Measurements from ENCODE around the gene SIGLEC12.
"Not testable (repeated sequence)": the region's sequence is repeated elsewhere in the genome, so short reads cannot be mapped to it uniquely, and the experiment has no call there.

Gene SIGLEC12

DNA sequence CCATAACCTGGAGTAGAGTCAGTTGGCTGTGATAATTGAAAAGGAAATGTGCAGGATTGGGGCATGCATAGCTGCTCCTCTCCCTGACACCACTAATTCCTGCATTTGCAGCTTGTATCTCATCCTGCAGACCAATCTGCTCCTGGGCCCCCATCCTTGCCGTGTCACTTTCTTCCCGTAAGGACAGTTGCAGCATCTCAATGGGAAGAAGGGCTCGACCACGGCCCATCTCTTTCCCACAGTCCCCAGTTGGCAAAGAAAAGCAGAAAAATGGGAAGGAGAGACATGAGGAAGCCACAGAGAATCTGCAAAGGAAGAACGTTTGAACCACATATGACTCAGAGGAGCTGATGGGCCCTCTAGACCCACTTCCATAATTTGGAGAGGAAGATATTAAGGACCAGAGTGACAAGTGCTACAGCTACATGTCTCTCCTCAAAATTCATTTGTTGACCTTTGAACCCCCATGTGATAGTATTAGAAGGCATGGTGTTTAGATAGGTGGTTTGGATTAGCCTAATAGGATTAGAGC lies 1.8 kb upstream of the SIGLEC12 start:
- no peak overlapping the region for H3K4me3 ChIP-seq (ENCODE audit: low read length)
- no peak for DNase-seq (ENCODE audit: low read depth)
- TF ChIP-seq, protein P1, sequence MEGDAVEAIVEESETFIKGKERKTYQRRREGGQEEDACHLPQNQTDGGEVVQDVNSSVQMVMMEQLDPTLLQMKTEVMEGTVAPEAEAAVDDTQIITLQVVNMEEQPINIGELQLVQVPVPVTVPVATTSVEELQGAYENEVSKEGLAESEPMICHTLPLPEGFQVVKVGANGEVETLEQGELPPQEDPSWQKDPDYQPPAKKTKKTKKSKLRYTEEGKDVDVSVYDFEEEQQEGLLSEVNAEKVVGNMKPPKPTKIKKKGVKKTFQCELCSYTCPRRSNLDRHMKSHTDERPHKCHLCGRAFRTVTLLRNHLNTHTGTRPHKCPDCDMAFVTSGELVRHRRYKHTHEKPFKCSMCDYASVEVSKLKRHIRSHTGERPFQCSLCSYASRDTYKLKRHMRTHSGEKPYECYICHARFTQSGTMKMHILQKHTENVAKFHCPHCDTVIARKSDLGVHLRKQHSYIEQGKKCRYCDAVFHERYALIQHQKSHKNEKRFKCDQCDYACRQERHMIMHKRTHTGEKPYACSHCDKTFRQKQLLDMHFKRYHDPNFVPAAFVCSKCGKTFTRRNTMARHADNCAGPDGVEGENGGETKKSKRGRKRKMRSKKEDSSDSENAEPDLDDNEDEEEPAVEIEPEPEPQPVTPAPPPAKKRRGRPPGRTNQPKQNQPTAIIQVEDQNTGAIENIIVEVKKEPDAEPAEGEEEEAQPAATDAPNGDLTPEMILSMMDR (conservative IDR thresholded peaks at IDR 0.05; ENCODE audit: low read depth, low read length) = no peak

DNA sequence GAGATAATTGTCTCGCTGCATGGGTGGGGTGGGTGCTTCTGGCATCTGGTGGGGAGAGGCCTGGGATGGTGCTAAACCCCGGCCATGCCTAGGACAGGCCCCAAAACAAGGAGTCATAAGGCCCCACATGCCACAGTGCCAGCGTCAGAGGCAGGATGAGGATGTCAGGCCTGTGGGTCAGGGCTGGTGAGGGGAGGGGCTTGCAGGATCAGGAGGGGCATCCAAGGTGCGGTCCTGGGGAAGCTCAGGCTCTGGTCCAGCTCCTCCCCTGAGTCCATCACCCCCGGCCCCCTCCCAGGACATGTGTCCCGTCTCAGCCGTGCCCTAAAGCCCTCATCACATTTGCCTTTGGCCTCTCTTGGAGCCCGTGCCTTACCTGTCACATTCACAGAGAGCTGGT lies 669 bp downstream of the SIGLEC12 start:
- not testable (repeated sequence) for DNase-seq (ENCODE audit: low read depth); H3K4me3 ChIP-seq (ENCODE audit: low read length)

DNA sequence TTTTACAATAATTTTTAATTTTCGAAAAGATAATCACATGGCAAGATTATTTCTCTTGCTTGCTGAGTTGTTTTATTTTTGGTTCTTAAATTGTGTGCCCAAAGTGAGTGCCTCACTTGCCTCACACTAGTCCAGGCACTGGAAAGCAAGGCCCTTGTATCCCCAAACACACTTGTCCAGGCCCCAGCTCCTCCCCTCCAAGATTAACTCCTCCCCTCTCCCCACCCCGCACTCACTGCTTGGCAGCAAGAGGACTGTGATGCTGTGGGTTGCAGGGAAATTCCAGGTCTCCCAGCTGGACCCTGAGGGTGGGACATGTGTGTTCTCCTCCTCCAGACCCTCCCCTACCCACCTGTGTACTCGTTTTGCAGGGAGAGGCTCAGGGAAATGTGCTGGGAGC lies 3.9 kb downstream of the SIGLEC12 start:
- DNase-seq (ENCODE audit: low read depth) = no peak
- TF ChIP-seq, protein P1 (conservative IDR thresholded peaks at IDR 0.05; ENCODE audit: low read depth, low read length) = no peak
- no peak overlapping the region for H3K4me3 ChIP-seq (ENCODE audit: low read length)

DNA sequence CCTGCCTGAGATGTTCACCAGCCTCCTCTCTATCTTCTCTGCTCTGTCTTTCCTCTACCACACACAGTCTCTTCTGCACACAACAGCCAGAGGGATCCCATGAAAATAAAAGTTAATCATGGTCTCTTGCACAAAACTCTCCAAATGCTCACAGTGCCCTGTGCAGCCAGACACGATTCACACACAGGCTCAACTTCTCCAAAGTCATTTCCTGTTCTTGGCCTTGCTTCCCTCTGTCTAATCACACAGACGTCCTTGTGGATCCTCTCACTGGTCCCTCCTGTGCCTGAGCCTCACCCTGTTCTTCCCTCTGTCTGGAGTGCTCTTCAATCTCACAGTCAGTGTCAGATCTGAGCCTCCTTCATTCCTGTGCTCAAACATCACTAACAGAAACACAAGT lies 7.8 kb downstream of the SIGLEC12 start:
- DNase-seq (ENCODE audit: low read depth) = no peak
- TF ChIP-seq, protein P1 (conservative IDR thresholded peaks at IDR 0.05; ENCODE audit: low read depth, low read length) = no peak
- H3K4me3 ChIP-seq (ENCODE audit: low read length) = no peak overlapping the region

DNA sequence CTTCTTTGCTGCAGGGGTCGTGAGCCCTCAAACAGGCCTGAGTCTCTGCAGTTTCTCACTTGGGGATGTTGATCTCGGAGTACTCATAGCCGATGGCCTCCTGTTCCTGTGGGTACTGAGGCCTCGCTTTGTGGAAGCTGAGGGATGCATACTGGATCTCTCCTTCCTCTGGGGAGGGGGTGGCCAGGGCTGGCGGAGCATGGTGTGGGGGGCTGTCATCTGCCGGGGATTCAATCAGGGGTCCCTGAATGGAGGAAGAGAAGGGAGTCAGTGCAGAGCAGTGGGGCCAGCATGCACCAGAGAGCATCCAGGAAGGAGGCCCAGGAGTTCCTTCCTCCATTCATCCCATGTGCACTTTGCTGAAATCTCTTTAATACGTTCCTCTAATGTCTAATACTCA lies 10.0 kb downstream of the SIGLEC12 start:
- DNase-seq (ENCODE audit: low read depth) = no peak
- TF ChIP-seq, protein P1 (conservative IDR thresholded peaks at IDR 0.05; ENCODE audit: low read depth, low read length) = no peak
- no peak overlapping the region for H3K4me3 ChIP-seq (ENCODE audit: low read length)

DNA sequence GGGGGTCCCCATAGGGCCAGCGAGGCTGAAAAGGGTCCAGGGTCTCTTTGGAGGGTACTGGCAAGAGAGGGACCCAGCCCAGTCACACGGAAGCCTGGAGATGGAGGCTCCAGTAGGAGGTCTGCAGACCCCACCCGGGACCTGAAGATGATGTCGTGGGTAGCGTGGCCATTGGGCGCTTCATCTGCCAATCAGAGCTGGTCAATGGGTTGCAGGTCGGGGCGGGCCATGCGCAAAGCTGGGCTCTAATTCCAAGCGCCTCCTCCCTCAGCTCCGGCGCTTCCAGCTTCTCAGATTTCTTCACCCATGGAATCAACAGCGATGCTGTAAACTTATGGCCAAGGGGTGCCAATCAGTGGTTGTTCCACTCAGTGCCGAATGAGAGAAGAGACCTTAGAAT lies 10.9 kb downstream of the SIGLEC12 start:
- DNase-seq (ENCODE audit: low read depth) = no peak
- TF ChIP-seq, protein P1 (conservative IDR thresholded peaks at IDR 0.05; ENCODE audit: low read depth, low read length) = no peak

DNA sequence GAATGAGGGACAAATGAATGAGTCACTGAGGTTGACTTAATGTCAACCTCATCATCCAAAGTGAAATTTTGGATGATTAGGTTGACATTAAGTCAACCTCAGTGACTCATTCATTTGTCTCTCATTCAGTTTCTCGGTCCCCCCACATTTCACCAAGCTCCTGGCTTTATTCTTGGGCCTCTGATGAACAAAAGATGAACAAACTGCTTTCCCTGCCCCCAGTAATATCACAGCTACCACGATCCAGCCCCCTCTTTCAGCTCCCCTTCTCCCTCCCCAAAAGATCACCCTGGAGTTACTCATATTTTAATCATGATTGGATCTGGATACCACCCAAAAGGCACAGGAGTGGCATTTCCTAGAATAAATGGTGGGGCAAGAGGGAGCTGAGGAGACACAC lies 12.5 kb downstream of the SIGLEC12 start:
- DNase-seq (ENCODE audit: low read depth) = no peak
- TF ChIP-seq, protein P1 (conservative IDR thresholded peaks at IDR 0.05; ENCODE audit: low read depth, low read length) = no peak
- no peak overlapping the region for H3K4me3 ChIP-seq (ENCODE audit: low read length)

More for the DNA sequence above, 10.9 kb downstream of the SIGLEC12 start:
- no peak overlapping the region for H3K4me3 ChIP-seq (ENCODE audit: low read length)

DNA sequence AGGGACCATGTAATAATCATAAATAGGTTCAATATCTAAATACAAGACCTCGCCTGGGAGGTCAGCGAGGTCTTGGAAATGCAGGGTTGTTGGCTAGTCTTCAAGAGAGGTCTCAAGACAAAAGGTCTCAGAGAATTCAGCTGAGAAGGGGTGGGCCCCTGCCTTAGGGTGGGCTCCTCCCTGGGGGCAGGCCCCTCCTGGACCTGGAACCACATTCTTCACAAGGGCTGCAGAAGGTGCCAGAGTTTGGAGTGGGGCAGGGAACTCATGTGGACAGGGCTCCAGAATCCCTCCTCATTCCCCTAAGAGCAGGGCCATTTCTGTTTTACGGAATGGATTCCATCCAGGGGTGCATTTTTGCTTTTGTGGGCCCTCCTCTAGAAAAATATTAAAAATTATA lies 13.1 kb downstream of the SIGLEC12 start:
- DNase-seq (ENCODE audit: low read depth) = no peak
- H3K4me3 ChIP-seq (ENCODE audit: low read length) = no peak overlapping the region
- TF ChIP-seq, protein P1 (conservative IDR thresholded peaks at IDR 0.05; ENCODE audit: low read depth, low read length) = no peak
